Activated CD4-positive, alpha-beta T cell treated with anti-CD3 and anti-CD28 coated beads, Interleukin-2, Interleukin-4, amounts not matched to agents 100 ng/mL and 50 ng/mL, durations not matched to agents 16 hours and 8 hours (primary cell): ENCODE measurements around the gene TBX2.

Experiments
- DNase-seq: peaks from one replicate; pipeline ENCODE4 v3.0.0-alpha.2; 2020; ENCODE audit warnings: low spot score

TBX2 gene

DNA sequence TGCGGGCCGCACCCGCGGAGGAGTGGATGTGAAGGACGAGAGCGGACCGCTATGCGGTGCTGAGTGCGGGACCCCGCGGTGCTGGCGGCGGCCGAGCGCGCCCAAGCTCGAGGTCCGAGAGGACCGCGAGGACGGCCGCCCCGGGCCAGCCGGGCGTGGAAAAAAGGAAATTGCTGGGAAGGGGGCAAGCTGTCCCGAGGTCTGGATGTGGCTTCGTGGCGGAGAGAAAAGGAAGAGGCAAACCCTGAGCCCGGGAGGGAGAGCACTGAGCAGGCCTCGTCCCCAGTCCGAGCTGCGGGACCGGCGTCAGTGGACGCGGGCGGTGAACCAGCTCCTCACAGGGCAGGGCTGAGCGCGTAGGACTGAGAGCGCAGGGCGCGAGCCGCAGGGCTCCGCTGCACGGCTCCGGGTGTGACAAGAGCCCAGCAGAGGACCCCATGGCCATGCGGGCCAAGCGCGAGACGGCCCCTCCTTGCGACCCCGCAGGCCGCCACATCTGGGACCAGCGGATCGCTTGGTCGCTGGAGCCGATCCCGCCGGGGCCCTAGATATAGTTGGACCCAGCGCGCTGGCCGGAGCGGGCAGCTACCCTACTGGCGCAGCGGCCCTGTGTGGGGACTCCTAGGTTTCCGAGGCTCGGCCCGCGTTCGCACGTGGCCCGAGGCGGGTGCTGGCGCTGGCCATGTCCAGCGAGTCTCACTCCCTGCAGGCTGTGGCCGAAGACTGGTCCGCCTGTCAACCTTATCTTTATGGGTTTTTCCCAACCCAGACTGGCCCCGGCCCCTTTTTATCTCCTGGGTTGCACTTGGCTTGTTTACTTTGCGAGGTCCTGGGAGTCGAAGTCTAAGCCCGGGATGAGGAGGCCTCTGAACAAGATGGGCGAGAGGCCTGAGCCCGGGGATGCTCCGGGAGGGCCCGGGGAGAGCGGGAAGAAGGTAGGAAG, 55.0 kb downstream of the TBX2 start:
- no peak for DNase-seq

DNA sequence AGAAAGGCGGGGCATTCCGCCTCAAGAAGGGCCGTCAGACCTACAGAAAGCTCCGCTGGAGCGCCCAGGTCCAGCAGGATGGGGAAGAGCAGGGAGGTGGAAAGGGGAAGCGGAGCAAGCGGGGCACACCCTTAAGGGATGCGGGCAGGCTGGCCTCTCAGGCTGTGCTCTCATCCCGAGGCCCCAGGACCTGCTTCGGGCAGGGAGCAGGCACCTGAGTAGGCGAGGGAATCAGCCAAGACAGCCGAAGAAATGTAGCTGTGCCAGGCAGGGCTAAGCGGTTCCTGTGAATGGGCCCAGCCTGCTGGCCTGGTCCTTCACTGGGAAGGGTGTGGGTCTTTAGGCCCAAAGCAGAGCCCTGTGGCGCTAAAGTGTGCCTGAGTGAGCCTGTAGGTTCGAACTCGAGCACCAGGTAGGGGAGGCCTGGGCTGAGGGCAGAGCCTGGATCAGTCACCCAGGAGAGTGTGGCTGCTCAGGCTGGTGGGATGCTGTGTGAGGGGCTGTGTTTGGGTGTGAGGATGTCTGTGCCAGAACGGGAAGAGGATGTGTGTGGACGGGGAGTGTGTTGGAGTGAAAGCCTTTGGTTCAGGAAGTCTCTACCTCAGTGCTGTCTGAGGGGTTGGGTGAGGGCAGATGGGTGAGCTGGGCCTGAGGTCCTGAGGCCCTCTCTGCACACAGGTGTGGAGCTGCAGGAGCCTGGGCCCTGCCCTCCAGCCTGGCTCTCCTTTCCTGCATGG, 55.8 kb downstream of the TBX2 start:
- DNase-seq, result no peak

DNA sequence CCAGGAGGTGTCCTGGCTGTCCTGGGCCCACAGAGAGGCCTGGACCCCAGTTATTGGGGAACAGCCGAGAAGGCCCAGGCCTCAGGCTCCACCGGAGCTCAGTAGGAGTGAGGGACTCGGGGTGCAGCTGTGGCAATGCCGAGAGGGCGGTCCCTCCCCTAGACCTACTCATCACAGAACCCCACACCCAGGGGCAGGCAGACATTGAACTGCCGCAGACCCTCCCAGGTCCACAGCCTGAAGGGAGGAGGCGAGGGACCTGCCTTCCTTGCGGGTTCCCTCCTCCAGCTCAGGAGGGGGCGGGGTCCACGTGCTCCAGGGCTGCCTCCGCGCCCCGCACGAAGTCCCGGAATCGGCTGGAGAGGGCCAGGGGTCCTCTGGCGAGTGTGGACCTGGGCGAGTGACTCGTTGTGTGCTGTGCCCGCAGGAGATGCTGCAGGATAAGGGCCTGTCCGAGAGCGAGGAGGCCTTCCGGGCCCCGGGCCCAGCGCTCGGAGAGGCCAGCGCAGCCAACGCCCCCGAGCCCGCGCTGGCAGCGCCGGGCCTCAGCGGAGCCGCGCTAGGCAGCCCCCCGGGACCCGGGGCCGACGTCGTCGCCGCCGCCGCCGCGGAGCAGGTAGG, 56.5 kb downstream of the TBX2 start:
- DNase-seq, result no peak

DNA sequence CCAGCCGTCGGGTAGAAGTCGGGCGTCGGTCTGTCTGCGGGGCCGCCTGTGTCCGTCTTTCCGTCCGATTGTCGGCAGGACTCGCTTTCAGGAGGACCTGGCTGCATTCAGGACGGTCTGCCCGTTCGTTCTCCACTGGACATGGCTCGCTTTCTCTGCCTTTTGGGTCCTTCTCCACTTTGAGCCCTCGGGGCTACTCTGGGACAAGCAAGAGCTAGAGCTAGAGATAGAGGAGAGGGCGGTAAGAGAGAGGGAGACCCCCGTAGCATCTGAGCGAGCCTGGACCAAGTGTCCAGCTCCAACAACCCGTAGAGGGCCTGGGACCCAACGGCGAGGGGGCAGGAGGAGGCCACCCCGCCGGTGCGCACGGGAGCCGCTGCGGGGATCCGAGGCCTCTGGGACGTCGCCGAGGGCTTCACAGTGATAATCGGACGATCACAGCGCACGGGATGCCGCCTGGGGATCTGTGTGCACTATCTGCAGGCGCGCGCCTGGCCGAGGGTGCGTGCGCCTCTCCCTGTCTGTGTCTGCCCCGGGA, 57.1 kb downstream of the TBX2 start:
- no peak for DNase-seq

DNA sequence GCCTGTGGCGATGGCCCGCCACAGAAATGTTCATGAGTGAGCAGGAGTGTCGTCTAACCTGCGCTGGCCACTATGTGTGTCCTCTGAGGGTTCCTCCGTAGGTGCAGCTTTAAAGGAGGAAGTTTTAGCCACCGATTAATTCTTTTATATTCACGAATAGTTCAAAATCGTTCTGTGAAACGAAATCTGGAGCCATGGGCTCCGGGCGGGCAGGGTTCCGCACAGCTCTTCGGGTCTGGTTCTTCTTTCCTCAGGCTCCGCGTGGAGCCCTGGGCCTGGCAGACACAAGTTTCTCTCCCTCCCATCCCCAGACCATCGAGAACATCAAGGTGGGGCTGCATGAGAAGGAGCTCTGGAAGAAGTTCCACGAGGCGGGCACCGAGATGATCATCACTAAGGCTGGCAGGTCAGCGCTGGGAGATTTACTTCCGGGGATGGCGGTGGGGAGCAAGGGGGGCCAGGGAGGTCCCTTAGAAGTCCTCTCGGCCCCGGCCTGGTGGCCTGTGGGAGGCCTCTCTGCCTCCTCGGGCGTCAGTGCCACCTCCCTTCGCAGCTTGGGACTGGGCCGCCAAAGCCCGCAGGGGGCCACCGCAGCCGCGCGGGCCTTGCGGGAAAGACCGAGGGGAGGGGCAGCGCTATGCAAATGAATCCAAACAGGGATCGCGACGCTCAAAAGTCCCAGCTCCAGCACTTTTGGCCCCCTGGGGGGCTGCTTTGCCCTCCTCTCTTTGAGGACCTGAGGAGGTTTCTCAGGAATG, 57.8 kb downstream of the TBX2 start:
- no peak for DNase-seq

DNA sequence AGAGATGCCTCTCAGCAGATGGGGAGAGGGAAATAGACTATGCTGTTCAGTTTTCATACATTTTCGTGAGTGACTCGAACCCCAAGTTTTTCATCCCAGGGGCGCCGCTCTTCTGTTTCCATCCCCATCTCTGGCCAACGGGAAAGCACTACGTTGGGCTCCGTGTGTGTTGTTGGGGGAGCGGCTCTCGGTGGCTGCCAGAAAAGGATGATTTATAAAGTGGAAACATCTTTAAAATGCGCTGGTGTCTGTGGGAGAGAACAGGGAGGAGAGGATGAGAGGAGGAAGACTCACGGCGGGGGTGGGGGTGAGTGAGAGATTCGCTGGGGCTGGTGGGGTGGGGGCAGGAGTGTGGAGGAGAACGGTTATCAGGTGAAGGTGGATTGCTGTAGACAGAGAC, 58.4 kb downstream of the TBX2 start:
- DNase-seq, result no peak

DNA sequence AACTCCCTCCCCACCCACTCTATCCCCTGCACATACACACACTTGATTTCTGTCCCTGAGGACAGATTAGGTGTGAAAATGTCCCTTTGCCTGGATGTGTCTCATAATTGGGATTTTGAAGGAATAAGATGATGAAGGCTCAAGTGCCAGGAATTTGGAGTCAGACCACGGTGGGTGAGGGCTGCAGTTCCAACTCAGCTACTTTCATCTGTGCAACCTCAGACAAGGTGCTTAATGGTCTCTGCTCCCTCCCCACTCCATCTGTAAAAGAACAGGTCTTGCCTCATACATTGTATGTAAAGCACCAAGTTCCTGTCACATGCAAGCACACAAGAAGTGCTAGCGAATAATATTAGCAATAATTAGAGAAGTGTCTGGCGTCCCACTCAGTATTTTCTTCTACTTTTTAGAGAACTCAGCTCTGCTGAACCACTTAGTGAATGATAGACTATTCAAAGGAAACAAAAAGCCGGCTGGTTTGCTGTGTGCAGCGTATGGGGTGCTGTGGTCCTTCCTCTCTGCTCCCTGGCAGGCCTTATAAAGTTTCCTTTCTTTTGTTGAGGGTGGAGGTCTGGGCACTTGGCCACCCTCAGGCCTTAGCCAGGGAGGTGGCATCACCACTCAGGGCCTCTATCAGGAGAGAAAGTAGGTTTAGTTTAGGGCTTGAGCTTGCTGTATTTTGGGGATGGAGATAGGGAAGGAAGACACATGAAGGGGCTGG, 58.9 kb downstream of the TBX2 start:
- no peak for DNase-seq
